ENCODE data around the gene MYO7B. TPM values are rescaled to one million over a fixed set of nuclear protein-coding genes. Genes with fewer than 3 reads are reported as not detected.
A peak's percentile ranks its signal among the peaks of the same experiment; 100 is the strongest.

MYO7B gene
- total RNA-seq, 1 donor from 2014 or later: 0.02 TPM

DNA sequence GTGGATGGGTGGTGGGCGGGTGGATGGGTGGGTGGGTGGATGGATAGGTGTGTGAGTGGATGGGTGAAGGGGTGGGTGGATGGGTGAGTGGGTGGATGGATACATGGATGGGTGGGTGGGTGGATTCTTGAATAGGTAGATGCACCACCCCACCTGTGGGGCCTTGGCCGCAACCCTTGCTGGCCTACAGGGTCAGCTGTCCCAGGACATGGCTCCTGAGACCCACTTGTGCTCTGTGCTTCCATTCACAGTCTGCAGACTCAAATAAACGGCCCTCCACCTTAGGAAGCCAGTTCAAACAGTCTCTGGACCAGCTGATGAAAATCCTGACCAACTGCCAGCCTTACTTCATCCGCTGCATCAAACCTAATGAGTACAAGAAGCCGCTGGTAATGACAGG lies 54.4 kb downstream of the MYO7B start:
- Mint-ChIP-seq H3K36me3 (ENCODE audit: low read depth) (no peaks in the 10 kb centered on the region), H3K27ac (ENCODE audit: unreplicated experiment) (no peak overlapping the region), H3K4me1 (ENCODE audit: low read depth) (peaks cover 4% of the 10 kb centered on the region), H3K27me3 (ENCODE audit: low read depth) (no peaks in the 10 kb centered on the region), H3K4me3 (ENCODE audit: unreplicated experiment) (no peak overlapping the region), H3K9me3 (ENCODE audit: low read depth) (no peaks in the 10 kb centered on the region)
- TF ChIP-seq, protein P1, sequence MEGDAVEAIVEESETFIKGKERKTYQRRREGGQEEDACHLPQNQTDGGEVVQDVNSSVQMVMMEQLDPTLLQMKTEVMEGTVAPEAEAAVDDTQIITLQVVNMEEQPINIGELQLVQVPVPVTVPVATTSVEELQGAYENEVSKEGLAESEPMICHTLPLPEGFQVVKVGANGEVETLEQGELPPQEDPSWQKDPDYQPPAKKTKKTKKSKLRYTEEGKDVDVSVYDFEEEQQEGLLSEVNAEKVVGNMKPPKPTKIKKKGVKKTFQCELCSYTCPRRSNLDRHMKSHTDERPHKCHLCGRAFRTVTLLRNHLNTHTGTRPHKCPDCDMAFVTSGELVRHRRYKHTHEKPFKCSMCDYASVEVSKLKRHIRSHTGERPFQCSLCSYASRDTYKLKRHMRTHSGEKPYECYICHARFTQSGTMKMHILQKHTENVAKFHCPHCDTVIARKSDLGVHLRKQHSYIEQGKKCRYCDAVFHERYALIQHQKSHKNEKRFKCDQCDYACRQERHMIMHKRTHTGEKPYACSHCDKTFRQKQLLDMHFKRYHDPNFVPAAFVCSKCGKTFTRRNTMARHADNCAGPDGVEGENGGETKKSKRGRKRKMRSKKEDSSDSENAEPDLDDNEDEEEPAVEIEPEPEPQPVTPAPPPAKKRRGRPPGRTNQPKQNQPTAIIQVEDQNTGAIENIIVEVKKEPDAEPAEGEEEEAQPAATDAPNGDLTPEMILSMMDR (IDR thresholded peaks at IDR 0.05): no peak
- DNase-seq (ENCODE audit: low spot score): peak; percentile 66

GRCh38 chr2:127590386-127591190 lies 55.1 kb downstream of the MYO7B start:
- H3K27me3 Mint-ChIP-seq (ENCODE audit: low read depth): no peaks in the 10 kb centered on the region
- TF ChIP-seq, protein P1 (IDR thresholded peaks at IDR 0.05): no peak
- DNase-seq (ENCODE audit: low spot score): peak; percentile 33

DNA sequence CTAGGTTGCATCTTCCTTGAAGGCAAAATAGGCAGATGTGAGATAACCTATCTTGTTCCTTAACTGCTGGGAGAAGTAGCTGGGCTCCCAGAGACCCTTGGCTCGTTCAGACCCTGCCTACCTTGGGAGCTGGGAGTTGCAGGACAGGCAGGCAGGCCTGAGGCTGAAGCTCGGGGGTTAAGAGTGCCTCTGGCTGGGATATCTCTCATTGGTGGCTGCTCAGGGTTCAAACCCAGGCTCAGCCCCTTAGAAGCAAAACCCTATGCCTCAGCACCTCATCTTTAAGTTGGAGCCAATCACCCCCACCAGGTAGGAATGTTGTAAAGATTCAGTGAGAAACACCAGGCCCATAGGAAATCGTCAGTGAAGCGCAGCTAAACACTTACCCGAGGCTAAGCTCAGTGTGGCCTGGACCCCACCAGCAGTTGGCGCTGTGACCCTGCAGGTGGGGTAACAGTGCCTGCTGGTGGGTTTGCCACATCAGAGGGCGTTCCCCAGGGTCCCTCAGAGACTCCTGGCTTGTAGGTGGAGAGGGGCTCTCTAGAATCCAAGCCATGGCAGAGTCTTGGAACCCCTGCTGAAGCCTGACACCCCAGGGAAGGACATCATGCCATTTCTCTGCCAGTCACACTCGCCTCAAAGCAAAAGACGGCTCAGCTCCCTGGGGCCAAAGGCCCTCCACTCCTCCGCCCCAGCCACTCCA lies 55.9 kb downstream of the MYO7B start:
- no peaks in the 10 kb centered on the region for H3K27me3 Mint-ChIP-seq (ENCODE audit: low read depth)
- peak; percentile 67 for DNase-seq (ENCODE audit: low spot score)
- TF ChIP-seq, protein P1 (IDR thresholded peaks at IDR 0.05): peak; percentile 86
- H3K4me3 Mint-ChIP-seq (ENCODE audit: unreplicated experiment): no peak overlapping the region
- H3K36me3 Mint-ChIP-seq (ENCODE audit: low read depth): peaks cover 4% of the 10 kb centered on the region
- H3K27ac Mint-ChIP-seq (ENCODE audit: unreplicated experiment): peak overlapping the region; percentile 49
- no peaks in the 10 kb centered on the region for H3K4me1 Mint-ChIP-seq (ENCODE audit: low read depth)
- H3K9me3 Mint-ChIP-seq (ENCODE audit: low read depth): peaks cover 9% of the 10 kb centered on the region

More at GRCh38 chr2:127590386-127591190, 55.1 kb downstream of the MYO7B start:
- no peaks in the 10 kb centered on the region for H3K4me1 Mint-ChIP-seq (ENCODE audit: low read depth)
- H3K9me3 Mint-ChIP-seq (ENCODE audit: low read depth): peaks cover 4% of the 10 kb centered on the region
- H3K4me3 Mint-ChIP-seq (ENCODE audit: unreplicated experiment): no peak overlapping the region
- peaks cover 2% of the 10 kb centered on the region for H3K36me3 Mint-ChIP-seq (ENCODE audit: low read depth)
- no peak overlapping the region for H3K27ac Mint-ChIP-seq (ENCODE audit: unreplicated experiment)

GRCh38 chr2:127592761-127593227 lies 57.3 kb downstream of the MYO7B start:
- H3K36me3 Mint-ChIP-seq (ENCODE audit: low read depth): peaks cover 4% of the 10 kb centered on the region
- H3K27ac Mint-ChIP-seq (ENCODE audit: unreplicated experiment): no peak overlapping the region
- H3K27me3 Mint-ChIP-seq (ENCODE audit: low read depth): no peaks in the 10 kb centered on the region
- peaks cover 9% of the 10 kb centered on the region for H3K9me3 Mint-ChIP-seq (ENCODE audit: low read depth)
- peaks cover 2% of the 10 kb centered on the region for H3K4me1 Mint-ChIP-seq (ENCODE audit: low read depth)
- H3K4me3 Mint-ChIP-seq (ENCODE audit: unreplicated experiment): no peak overlapping the region
- TF ChIP-seq, protein P1 (IDR thresholded peaks at IDR 0.05): no peak
- peak; percentile 91 for DNase-seq (ENCODE audit: low spot score)

All from chondrocyte (in vitro differentiated cells).